ENCODE data around the gene RELT. TPM values are rescaled to one million over a fixed set of nuclear protein-coding genes. Genes with fewer than 3 reads are reported as not detected.
A peak's percentile ranks its signal among the peaks of the same experiment; 100 is the strongest.

Gene RELT
- polyA plus RNA-seq, 4 donors, result 0.67 to 3.3 (median 2.1) TPM

GRCh38 chr11:73445980-73446379 lies 69.8 kb downstream of the RELT start:
- FAIRE-seq (peak; percentile 70), DNase-seq (peak; percentile 19 to 66)
- Histone ChIP-seq H3K36me3 (ENCODE audit: control insufficient read depth in 3 of 3, insufficient read depth in 2 of 3, low read depth in 1 of 3, low read length in 3 of 3) (no peaks in the 10 kb centered on the region), H3K4me3 (ENCODE audit: low read depth in 1 of 3, low read length in 3 of 3) (no peak overlapping the region), H3K27me3 (ENCODE audit: control insufficient read depth in 3 of 3, insufficient read depth in 3 of 3, low read length in 3 of 3) (no peaks in the 10 kb centered on the region), H3K9me3 (ENCODE audit: control insufficient read depth in 2 of 2, insufficient read depth in 1 of 2, low read depth in 1 of 2, low read length in 1 of 2) (no peaks in the 10 kb centered on the region), H3K27ac (ENCODE audit: low read depth in 1 of 3, low read length in 2 of 3) (no peak overlapping the region), H3K4me1 (ENCODE audit: control insufficient read depth in 3 of 3, insufficient read depth in 2 of 3, low read depth in 1 of 3, low read length in 2 of 3) (peaks cover 1 to 9% (median 3%) of the 10 kb centered on the region in 3 donors)

DNA sequence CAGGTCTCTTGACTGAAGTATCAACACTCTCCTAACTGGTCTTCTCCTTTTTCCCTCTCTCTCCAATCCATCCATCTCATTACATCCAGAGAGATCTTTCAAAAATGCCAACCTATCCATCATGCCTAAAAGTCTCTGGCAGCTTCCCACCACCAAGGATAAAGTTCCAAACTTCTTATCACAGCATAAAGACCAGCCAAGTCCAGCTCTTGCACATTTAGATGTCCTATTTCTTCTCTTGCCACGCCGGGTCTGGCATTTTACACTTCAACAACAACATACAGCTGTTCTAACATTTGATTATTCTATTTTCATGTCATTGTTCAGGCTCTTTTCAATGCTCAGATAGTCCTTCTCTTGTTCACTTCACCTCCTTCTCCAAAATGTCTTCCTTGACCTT lies 70.6 kb downstream of the RELT start:
- FAIRE-seq (no peak), DNase-seq (no peak)
- Histone ChIP-seq H3K9me3 (ENCODE audit: control insufficient read depth in 2 of 2, insufficient read depth in 1 of 2, low read depth in 1 of 2, low read length in 1 of 2) (no peaks in the 10 kb centered on the region), H3K36me3 (ENCODE audit: control insufficient read depth in 3 of 3, insufficient read depth in 2 of 3, low read depth in 1 of 3, low read length in 3 of 3) (no peaks in the 10 kb centered on the region), H3K4me3 (ENCODE audit: low read depth in 1 of 3, low read length in 3 of 3) (no peak overlapping the region), H3K27me3 (ENCODE audit: control insufficient read depth in 3 of 3, insufficient read depth in 3 of 3, low read length in 3 of 3) (no peaks in the 10 kb centered on the region), H3K4me1 (ENCODE audit: control insufficient read depth in 3 of 3, insufficient read depth in 2 of 3, low read depth in 1 of 3, low read length in 2 of 3) (peaks cover 1 to 9% (median 3%) of the 10 kb centered on the region in 3 donors), H3K27ac (ENCODE audit: low read depth in 1 of 3, low read length in 2 of 3) (no peak overlapping the region)
- 91 to 94% (median 94%) methylated on average over 2 of the region's 2 CpGs for WGBS, 3 donors

Other genes with a start within 250 kb of the RELT start
- 10 to 100 TPM in 2 of 4 donors, 1 to 10 TPM in 2; 2.0 to 25.1 (median 7.9) TPM for gene FCHSD2, start 234.1 kb upstream of the RELT start, polyA plus RNA-seq
- 1 to 10 TPM; 4.1 to 7.4 (median 5.6) TPM for gene P2RY2, start 158.1 kb upstream of the RELT start, polyA plus RNA-seq
- 10 to 100 TPM in 1 of 4 donors, 1 to 10 TPM in 2, under 1 TPM in 1; 0.67 to 46.0 (median 3.1) TPM for gene P2RY6, start 104.1 kb upstream of the RELT start, polyA plus RNA-seq
- 10 to 100 TPM in 2 of 4 donors, 1 to 10 TPM in 1, under 1 TPM in 1; 0.67 to 54.8 (median 6.5) TPM for gene ARHGEF17, start 68.1 kb upstream of the RELT start, polyA plus RNA-seq
- gene FAM168A, start 221.7 kb downstream of the RELT start, polyA plus RNA-seq, result 10 to 100 TPM in 2 of 4 donors, 1 to 10 TPM in 2; 5.4 to 18.8 (median 9.9) TPM